Naive thymus-derived CD8-positive, alpha-beta T cell (primary cell): ENCODE measurements around the gene ARID1B. TPM values are rescaled to one million over a fixed set of nuclear protein-coding genes. Genes with fewer than 3 reads are reported as not detected.
A peak's percentile ranks its signal among the peaks of the same experiment; 100 is the strongest.
"Not testable (repeated sequence)": the region's sequence is repeated elsewhere in the genome, so short reads cannot be mapped to it uniquely, and the experiment has no call there.

ENCODE experiments used
- ATAC-seq, 2 donors: fragments of 150-1000 bp; cut with Tn5 transposase in 1 of 2; sonication (Bioruptor Pico), chemical (Tn5 transposase) in 1 of 2; 1 replicate in 1 of 2; 2 replicates in 1 of 2; pipeline ENCODE4 v1.10.0; 2021; ENCODE audit warnings: mild to moderate bottlenecking in 2 of 2, moderate library complexity in 2 of 2
- POLR2A ChIA-PET: fragments of 350-600 bp; sonication (Branson Sonifier 250); formaldehyde crosslinking; loops from one replicate; lab custom pipeline; 2021; ENCODE audit warnings: antibody characterized with exemption; lab: Charles Lee
- DNase-seq, 10 donors: peaks; one replicate each; pipeline versions ENCODE4 v3.0.0 to v3.0.0-alpha.2; 2020 to 2022
- H3K27ac Mint-ChIP-seq, 10 donors: one replicate each; pipeline ENCODE4 v1.8.0; 2020 to 2022; ENCODE audit warnings: mild to moderate bottlenecking in 10 of 10, mixed read lengths in 10 of 10, moderate library complexity in 4 of 10, inconsistent platforms in 1 of 10
- H3K27me3 Mint-ChIP-seq, 5 donors: one replicate each; pipeline ENCODE4 v1.8.0; 2021 to 2022; ENCODE audit warnings: mixed read lengths in 5 of 5
- H3K36me3 Mint-ChIP-seq, 3 donors: one replicate each; pipeline ENCODE4 v1.8.0; 2020 to 2022; ENCODE audit warnings: mixed read lengths in 3 of 3, mild to moderate bottlenecking in 2 of 3, inconsistent platforms in 1 of 3
- H3K4me1 Mint-ChIP-seq, 4 donors: one replicate each; pipeline ENCODE4 v1.8.0; 2021 to 2022; ENCODE audit warnings: mixed read lengths in 4 of 4
- H3K4me3 Mint-ChIP-seq, 10 donors: one replicate each; pipeline ENCODE4 v1.8.0; 2020 to 2022; ENCODE audit warnings: mild to moderate bottlenecking in 10 of 10, mixed read lengths in 10 of 10, moderate library complexity in 6 of 10, inconsistent platforms in 1 of 10
- H3K9me3 Mint-ChIP-seq, 9 donors: one replicate each; pipeline ENCODE4 v1.8.0; 2020 to 2022; ENCODE audit warnings: mixed read lengths in 9 of 9, mild to moderate bottlenecking in 3 of 9, inconsistent platforms in 1 of 9, moderate library complexity in 1 of 9
- polyA plus RNA-seq, 3 donors: library from polyadenylated mRNA; unstranded; fragments of 300-500 nt; fragmentation: Illumina TruSeq; gene quantifications; one replicate each; pipeline ENCODE4 v1.2.3, GENCODE V29; 2021
- total RNA-seq, 8 experiments: library from RNA in 2 of 8; stranded (reverse) in 2 of 8; gene quantifications; one replicate each; pipeline ENCODE4 v1.2.3 and lab custom pipeline; 2021 to 2026

ARID1B gene
- total and polyA plus RNA-seq, 5 experiments from 2014 or later: 9.0 to 122 (median 18.6) TPM

- POLR2A ChIA-PET: no interaction called here
- ATAC-seq (peak; percentile 71 to 75), DNase-seq (peak in 3 of 10 donors; percentile 5 to 26 (median 17))
- H3K27me3 Mint-ChIP-seq: no peaks in the 10 kb centered on the region
- peak overlapping the region in 9 of 10 donors; percentile 24 to 88 (median 66) for H3K27ac Mint-ChIP-seq
- no peaks in the 10 kb centered on the region for H3K36me3 Mint-ChIP-seq
- no peaks in the 10 kb centered on the region for H3K9me3 Mint-ChIP-seq
- H3K4me1 Mint-ChIP-seq: peaks cover 33 to 95% (median 84%) of the 10 kb centered on the region in 4 donors
- H3K4me3 Mint-ChIP-seq: peak overlapping the region; percentile 69 to 88 (median 79)
Measured at GRCh38 chr6:156976216-156977127, 199.3 kb downstream of the ARID1B start.

- Mint-ChIP-seq H3K4me3 (peak overlapping the region in 6 of 10 donors; percentile 20 to 73 (median 38)), H3K36me3 (no peaks in the 10 kb centered on the region), H3K4me1 (peaks cover 38 to 96% (median 85%) of the 10 kb centered on the region in 4 donors), H3K9me3 (no peaks in the 10 kb centered on the region), H3K27ac (peak overlapping the region in 5 of 10 donors; percentile 16 to 82 (median 37)), H3K27me3 (no peaks in the 10 kb centered on the region)
- DNase-seq (no peak), ATAC-seq (no peak)
- POLR2A ChIA-PET: no interaction called here
Measured at GRCh38 chr6:156977527-156978291, 200.5 kb downstream of the ARID1B start.

GRCh38 chr6:156978948-156979347 lies 201.8 kb downstream of the ARID1B start:
- Mint-ChIP-seq H3K9me3 (no peaks in the 10 kb centered on the region), H3K27me3 (no peaks in the 10 kb centered on the region), H3K4me3 (peak overlapping the region in 1 of 10 donors; percentile 3), H3K27ac (peak overlapping the region in 2 of 10 donors; percentile 8 to 61), H3K4me1 (peaks cover 41 to 96% (median 90%) of the 10 kb centered on the region in 4 donors), H3K36me3 (no peaks in the 10 kb centered on the region)
- ATAC-seq (no peak), DNase-seq (no peak)
- POLR2A ChIA-PET: no interaction called here

GRCh38 chr6:156980515-156980914 lies 203.3 kb downstream of the ARID1B start:
- Mint-ChIP-seq H3K36me3 (no peaks in the 10 kb centered on the region), H3K4me3 (peak overlapping the region in 2 of 10 donors; percentile 2 to 27), H3K27ac (peak overlapping the region in 2 of 10 donors; percentile 3 to 63), H3K27me3 (no peaks in the 10 kb centered on the region), H3K9me3 (no peaks in the 10 kb centered on the region), H3K4me1 (peaks cover 42 to 97% (median 91%) of the 10 kb centered on the region in 4 donors)
- POLR2A ChIA-PET: no interaction called here
- ATAC-seq: no peak
- DNase-seq: no peak

GRCh38 chr6:156980948-156981347 lies 203.8 kb downstream of the ARID1B start:
- Mint-ChIP-seq H3K9me3 (no peaks in the 10 kb centered on the region), H3K27ac (peak overlapping the region in 2 of 10 donors; percentile 0 to 63), H3K36me3 (no peaks in the 10 kb centered on the region), H3K27me3 (no peaks in the 10 kb centered on the region), H3K4me3 (peak overlapping the region in 3 of 10 donors; percentile 3 to 37 (median 4)), H3K4me1 (peaks cover 38 to 97% (median 91%) of the 10 kb centered on the region in 4 donors)
- DNase-seq (no peak), ATAC-seq (peak in 1 of 2 donors; percentile 27)
- POLR2A ChIA-PET: no interaction called here

GRCh38 chr6:156982168-156982567 lies 205.0 kb downstream of the ARID1B start:
- Mint-ChIP-seq H3K9me3 (no peaks in the 10 kb centered on the region), H3K27me3 (no peaks in the 10 kb centered on the region), H3K27ac (peak overlapping the region in 5 of 10 donors; percentile 11 to 55 (median 14)), H3K4me3 (peak overlapping the region in 3 of 10 donors; percentile 3 to 13 (median 5)), H3K4me1 (peaks cover 39 to 98% (median 90%) of the 10 kb centered on the region in 4 donors), H3K36me3 (no peaks in the 10 kb centered on the region)
- ATAC-seq (peak in 1 of 2 donors; percentile 55), DNase-seq (no peak)
- POLR2A ChIA-PET: no interaction called here

- ATAC-seq, POLR2A ChIA-PET, DNase-seq, H3K9me3 Mint-ChIP-seq, H3K27me3 Mint-ChIP-seq, H3K36me3 Mint-ChIP-seq: not testable (repeated sequence)
- Mint-ChIP-seq H3K4me3 (peak overlapping the region in 1 of 10 donors; percentile 41), H3K27ac (peak overlapping the region in 4 of 10 donors; percentile 7 to 27 (median 16)), H3K4me1 (peaks cover 38 to 98% (median 89%) of the 10 kb centered on the region in 4 donors)
Measured at GRCh38 chr6:156982864-156983263, 205.7 kb downstream of the ARID1B start.

GRCh38 chr6:156984178-156984738 lies 207.1 kb downstream of the ARID1B start:
- Mint-ChIP-seq H3K4me3 (peak overlapping the region in 5 of 10 donors; percentile 5 to 52 (median 29)), H3K27me3 (no peaks in the 10 kb centered on the region), H3K9me3 (no peaks in the 10 kb centered on the region), H3K36me3 (peaks cover 0 to 3% (median 0%) of the 10 kb centered on the region in 3 donors), H3K27ac (peak overlapping the region in 6 of 10 donors; percentile 1 to 62 (median 44)), H3K4me1 (peaks cover 42 to 98% (median 91%) of the 10 kb centered on the region in 4 donors)
- DNase-seq: no peak
- POLR2A ChIA-PET: interaction anchor here (1.0 kb wide), 1 partner anchor 10 kb away, joined by 3 read pairs; no protein-coding TSS in a partner anchor
- ATAC-seq: no peak

GRCh38 chr6:156985309-156985708 lies 208.1 kb downstream of the ARID1B start:
- Mint-ChIP-seq H3K4me3 (no peak overlapping the region), H3K36me3 (peaks cover 0 to 3% (median 0%) of the 10 kb centered on the region in 3 donors), H3K9me3 (no peaks in the 10 kb centered on the region), H3K4me1 (peaks cover 40 to 98% (median 86%) of the 10 kb centered on the region in 4 donors), H3K27me3 (no peaks in the 10 kb centered on the region), H3K27ac (peak overlapping the region in 1 of 10 donors; percentile 39)
- no peak for ATAC-seq
- POLR2A ChIA-PET: no interaction called here
- no peak for DNase-seq

GRCh38 chr6:156988276-156989158 lies 211.3 kb downstream of the ARID1B start:
- POLR2A ChIA-PET: interaction anchor here (1.0 to 1.5 kb wide), 2 partner anchors 33 to 210 kb away, joined by 3 to 4 read pairs; no protein-coding TSS in a partner anchor
- Mint-ChIP-seq H3K27me3 (no peaks in the 10 kb centered on the region), H3K36me3 (peaks cover 0 to 3% (median 0%) of the 10 kb centered on the region in 3 donors), H3K9me3 (no peaks in the 10 kb centered on the region), H3K27ac (peak overlapping the region in 8 of 10 donors; percentile 4 to 69 (median 40)), H3K4me1 (peaks cover 33 to 82% (median 66%) of the 10 kb centered on the region in 4 donors), H3K4me3 (peak overlapping the region in 5 of 10 donors; percentile 13 to 47 (median 15))
- DNase-seq (no peak), ATAC-seq (peak; percentile 42 to 62)

GRCh38 chr6:156989159-156989806 lies 212.1 kb downstream of the ARID1B start:
- POLR2A ChIA-PET: interaction anchor here (1.0 to 1.5 kb wide), 2 partner anchors 32 to 211 kb away, joined by 3 to 4 read pairs; no protein-coding TSS in a partner anchor
- peak overlapping the region in 4 of 10 donors; percentile 4 to 69 (median 35) for H3K27ac Mint-ChIP-seq
- peaks cover 27 to 79% (median 61%) of the 10 kb centered on the region in 4 donors for H3K4me1 Mint-ChIP-seq
- H3K36me3 Mint-ChIP-seq: peaks cover 0 to 3% (median 0%) of the 10 kb centered on the region in 3 donors
- no peaks in the 10 kb centered on the region for H3K27me3 Mint-ChIP-seq
- DNase-seq (no peak), ATAC-seq (no peak)
- no peaks in the 10 kb centered on the region for H3K9me3 Mint-ChIP-seq
- H3K4me3 Mint-ChIP-seq: peak overlapping the region in 3 of 10 donors; percentile 6 to 15 (median 14)
